ENCODE data around the gene DENND10. TPM values are rescaled to one million over a fixed set of nuclear protein-coding genes. Genes with fewer than 3 reads are reported as not detected.

DENND10 gene
- total and polyA plus RNA-seq, 4 donors = 17.9 to 37.7 (median 27.3) TPM

DNA sequence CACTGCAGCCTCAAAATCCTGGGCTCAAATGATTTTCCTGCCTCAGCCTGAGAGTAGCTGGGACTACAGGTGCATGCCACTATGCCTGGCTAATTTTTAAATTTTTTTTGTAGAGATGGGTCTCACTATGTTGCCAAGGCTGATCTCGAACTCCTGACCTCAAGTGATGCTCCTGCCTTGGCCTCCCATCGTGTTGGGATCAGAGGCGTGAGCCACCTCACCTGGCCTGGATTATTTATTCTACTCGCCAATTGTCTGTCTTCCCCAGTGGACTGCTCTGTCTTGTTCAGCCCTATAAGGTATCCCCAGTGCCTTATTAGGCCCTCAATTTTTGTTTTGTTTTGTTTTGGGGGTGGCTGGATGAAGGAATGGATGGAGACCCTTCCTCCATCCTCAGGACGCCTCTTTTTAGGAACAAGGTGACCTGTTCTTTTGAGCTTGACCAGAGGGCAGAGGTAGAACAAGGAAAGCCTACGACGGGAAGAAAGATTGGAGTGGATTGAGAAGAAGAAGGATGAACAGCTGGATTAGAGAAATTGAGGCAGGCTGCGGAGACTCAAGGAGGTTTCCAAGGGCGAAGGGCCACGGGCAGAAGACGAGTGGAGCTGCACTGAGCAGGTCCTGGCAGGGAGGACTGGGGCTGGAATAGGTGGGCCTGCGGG, 541 bp upstream of the DENND10 start:
- no peak overlapping the region for H3K27ac ChIP-seq (ENCODE audit: low read depth in 1 of 2, low read length in 2 of 2)
- no peaks in the 10 kb centered on the region for H3K27me3 ChIP-seq (ENCODE audit: control insufficient read depth in 4 of 4, insufficient read depth in 4 of 4, low read length in 3 of 4)
- WGBS = 64% methylated on average over 12 of the region's 12 CpGs
- H3K9ac ChIP-seq (ENCODE audit: low read depth in 1 of 2, low read length in 2 of 2) = no peak overlapping the region
- peaks cover 0 to 12% (median 9%) of the 10 kb centered on the region in 4 donors for H3K4me1 ChIP-seq (ENCODE audit: control insufficient read depth in 4 of 4, insufficient read depth in 4 of 4, low read length in 3 of 4)
- H3K9me3 ChIP-seq (ENCODE audit: control insufficient read depth in 4 of 4, low read length in 3 of 4) = no peaks in the 10 kb centered on the region
- no peak for DNase-seq (ENCODE audit: low spot score)
- H3K4me3 ChIP-seq (ENCODE audit: low read depth in 1 of 3, low read length in 3 of 3) = no peak overlapping the region
- H3K36me3 ChIP-seq (ENCODE audit: control insufficient read depth in 4 of 4, insufficient read depth in 3 of 4, low read depth in 1 of 4, low read length in 3 of 4) = no peaks in the 10 kb centered on the region
- TF ChIP-seq, protein P1, sequence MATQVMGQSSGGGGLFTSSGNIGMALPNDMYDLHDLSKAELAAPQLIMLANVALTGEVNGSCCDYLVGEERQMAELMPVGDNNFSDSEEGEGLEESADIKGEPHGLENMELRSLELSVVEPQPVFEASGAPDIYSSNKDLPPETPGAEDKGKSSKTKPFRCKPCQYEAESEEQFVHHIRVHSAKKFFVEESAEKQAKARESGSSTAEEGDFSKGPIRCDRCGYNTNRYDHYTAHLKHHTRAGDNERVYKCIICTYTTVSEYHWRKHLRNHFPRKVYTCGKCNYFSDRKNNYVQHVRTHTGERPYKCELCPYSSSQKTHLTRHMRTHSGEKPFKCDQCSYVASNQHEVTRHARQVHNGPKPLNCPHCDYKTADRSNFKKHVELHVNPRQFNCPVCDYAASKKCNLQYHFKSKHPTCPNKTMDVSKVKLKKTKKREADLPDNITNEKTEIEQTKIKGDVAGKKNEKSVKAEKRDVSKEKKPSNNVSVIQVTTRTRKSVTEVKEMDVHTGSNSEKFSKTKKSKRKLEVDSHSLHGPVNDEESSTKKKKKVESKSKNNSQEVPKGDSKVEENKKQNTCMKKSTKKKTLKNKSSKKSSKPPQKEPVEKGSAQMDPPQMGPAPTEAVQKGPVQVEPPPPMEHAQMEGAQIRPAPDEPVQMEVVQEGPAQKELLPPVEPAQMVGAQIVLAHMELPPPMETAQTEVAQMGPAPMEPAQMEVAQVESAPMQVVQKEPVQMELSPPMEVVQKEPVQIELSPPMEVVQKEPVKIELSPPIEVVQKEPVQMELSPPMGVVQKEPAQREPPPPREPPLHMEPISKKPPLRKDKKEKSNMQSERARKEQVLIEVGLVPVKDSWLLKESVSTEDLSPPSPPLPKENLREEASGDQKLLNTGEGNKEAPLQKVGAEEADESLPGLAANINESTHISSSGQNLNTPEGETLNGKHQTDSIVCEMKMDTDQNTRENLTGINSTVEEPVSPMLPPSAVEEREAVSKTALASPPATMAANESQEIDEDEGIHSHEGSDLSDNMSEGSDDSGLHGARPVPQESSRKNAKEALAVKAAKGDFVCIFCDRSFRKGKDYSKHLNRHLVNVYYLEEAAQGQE (IDR thresholded peaks at IDR 0.05) = no peak
- TF ChIP-seq SP1 (IDR thresholded peaks at IDR 0.05) (no peak), TAF1 (conservative IDR thresholded peaks at IDR 0.05) (no peak), HNF4G (IDR thresholded peaks at IDR 0.05) (no peak), NR2F2 (IDR thresholded peaks at IDR 0.05) (no peak), YY1 (IDR thresholded peaks at IDR 0.05) (no peak), JUND (IDR thresholded peaks at IDR 0.05) (no peak), RXRA (IDR thresholded peaks at IDR 0.05) (no peak), EGR1 (IDR thresholded peaks at IDR 0.05; ENCODE audit: low read depth in 2 of 2) (no peak), RAD21 (IDR thresholded peaks at IDR 0.05) (no peak), GABPA (IDR thresholded peaks at IDR 0.05 in 1 of 2, conservative IDR thresholded peaks at IDR 0.05 in 1 of 2) (no peak), HNF4A (conservative IDR thresholded peaks at IDR 0.05) (no peak), FOXA1 (IDR thresholded peaks at IDR 0.05) (no peak), FOXA2 (IDR thresholded peaks at IDR 0.05) (no peak)
- TF ChIP-seq, protein P2, sequence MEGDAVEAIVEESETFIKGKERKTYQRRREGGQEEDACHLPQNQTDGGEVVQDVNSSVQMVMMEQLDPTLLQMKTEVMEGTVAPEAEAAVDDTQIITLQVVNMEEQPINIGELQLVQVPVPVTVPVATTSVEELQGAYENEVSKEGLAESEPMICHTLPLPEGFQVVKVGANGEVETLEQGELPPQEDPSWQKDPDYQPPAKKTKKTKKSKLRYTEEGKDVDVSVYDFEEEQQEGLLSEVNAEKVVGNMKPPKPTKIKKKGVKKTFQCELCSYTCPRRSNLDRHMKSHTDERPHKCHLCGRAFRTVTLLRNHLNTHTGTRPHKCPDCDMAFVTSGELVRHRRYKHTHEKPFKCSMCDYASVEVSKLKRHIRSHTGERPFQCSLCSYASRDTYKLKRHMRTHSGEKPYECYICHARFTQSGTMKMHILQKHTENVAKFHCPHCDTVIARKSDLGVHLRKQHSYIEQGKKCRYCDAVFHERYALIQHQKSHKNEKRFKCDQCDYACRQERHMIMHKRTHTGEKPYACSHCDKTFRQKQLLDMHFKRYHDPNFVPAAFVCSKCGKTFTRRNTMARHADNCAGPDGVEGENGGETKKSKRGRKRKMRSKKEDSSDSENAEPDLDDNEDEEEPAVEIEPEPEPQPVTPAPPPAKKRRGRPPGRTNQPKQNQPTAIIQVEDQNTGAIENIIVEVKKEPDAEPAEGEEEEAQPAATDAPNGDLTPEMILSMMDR (IDR thresholded peaks at IDR 0.05; ENCODE audit: low read depth, low read length, missing input control) = no peak
- TF ChIP-seq, protein P3, sequence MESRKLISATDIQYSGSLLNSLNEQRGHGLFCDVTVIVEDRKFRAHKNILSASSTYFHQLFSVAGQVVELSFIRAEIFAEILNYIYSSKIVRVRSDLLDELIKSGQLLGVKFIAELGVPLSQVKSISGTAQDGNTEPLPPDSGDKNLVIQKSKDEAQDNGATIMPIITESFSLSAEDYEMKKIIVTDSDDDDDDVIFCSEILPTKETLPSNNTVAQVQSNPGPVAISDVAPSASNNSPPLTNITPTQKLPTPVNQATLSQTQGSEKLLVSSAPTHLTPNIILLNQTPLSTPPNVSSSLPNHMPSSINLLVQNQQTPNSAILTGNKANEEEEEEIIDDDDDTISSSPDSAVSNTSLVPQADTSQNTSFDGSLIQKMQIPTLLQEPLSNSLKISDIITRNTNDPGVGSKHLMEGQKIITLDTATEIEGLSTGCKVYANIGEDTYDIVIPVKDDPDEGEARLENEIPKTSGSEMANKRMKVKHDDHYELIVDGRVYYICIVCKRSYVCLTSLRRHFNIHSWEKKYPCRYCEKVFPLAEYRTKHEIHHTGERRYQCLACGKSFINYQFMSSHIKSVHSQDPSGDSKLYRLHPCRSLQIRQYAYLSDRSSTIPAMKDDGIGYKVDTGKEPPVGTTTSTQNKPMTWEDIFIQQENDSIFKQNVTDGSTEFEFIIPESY (IDR thresholded peaks at IDR 0.05) = no peak
- TF ChIP-seq, protein P4, sequence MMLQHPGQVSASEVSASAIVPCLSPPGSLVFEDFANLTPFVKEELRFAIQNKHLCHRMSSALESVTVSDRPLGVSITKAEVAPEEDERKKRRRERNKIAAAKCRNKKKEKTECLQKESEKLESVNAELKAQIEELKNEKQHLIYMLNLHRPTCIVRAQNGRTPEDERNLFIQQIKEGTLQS (IDR thresholded peaks at IDR 0.05) = no peak
- TF ChIP-seq, protein P5, sequence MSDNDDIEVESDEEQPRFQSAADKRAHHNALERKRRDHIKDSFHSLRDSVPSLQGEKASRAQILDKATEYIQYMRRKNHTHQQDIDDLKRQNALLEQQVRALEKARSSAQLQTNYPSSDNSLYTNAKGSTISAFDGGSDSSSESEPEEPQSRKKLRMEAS (IDR thresholded peaks at IDR 0.05) = no peak
